Peyer's patch (tissue), 4 donors: Measurements from ENCODE around the gene SLC7A14. TPM values are rescaled to one million over a fixed set of nuclear protein-coding genes. Genes with fewer than 3 reads are reported as not detected.

Experiments used
- DNase-seq, 3 donors: peaks; one replicate each; pipeline ENCODE4 v3.0.0-alpha.2; 2017 to 2019
- H3K27ac ChIP-seq, 4 donors: fragments of 200-600 bp; sonication (generic); one replicate each; pipeline ENCODE4 v1.5.1; 2016 to 2019
- H3K27me3 ChIP-seq, 2 donors: fragments of 200-600 bp; sonication (generic); one replicate each; pipeline ENCODE4 v1.5.1; 2019
- H3K36me3 ChIP-seq, 3 donors: fragments of 200-600 bp; sonication (generic); one replicate each; pipeline ENCODE4 v1.5.1; 2016 to 2019
- H3K4me1 ChIP-seq, 4 donors: fragments of 200-600 bp; sonication (generic); one replicate each; pipeline ENCODE4 v1.5.1; 2016 to 2019
- H3K4me3 ChIP-seq, 4 donors: fragments of 200-600 bp; sonication (generic); 1 replicate in 3 of 4; 2 replicates in 1 of 4; pipeline ENCODE4 v1.5.1; 2016 to 2019; ENCODE audit warnings: mild to moderate bottlenecking in 1 of 4
- H3K9me3 ChIP-seq, 4 donors: fragments of 200-600 bp; sonication (generic); one replicate each; pipeline ENCODE4 v1.5.1; 2016 to 2019; ENCODE audit warnings: mild to moderate bottlenecking in 1 of 4
- CTCF ChIP-seq, 6 experiments: fragments of 450-650 bp in 4 of 6; fragments of 200-600 bp in 2 of 6; sonication (generic) in 1 of 6; IDR thresholded peaks; one replicate each; pipeline ENCODE4 v1.5.1; 2017 to 2019; ENCODE audit warnings: antibody characterized with exemption in 6 of 6, mild to moderate bottlenecking in 3 of 6, moderate library complexity in 1 of 6
- POLR2A ChIP-seq, 2 donors: fragments of 450-650 bp; IDR thresholded peaks; one replicate each; pipeline ENCODE4 v1.5.1; 2017; ENCODE audit warnings: antibody characterized with exemption in 2 of 2, mild to moderate bottlenecking in 2 of 2, moderate library complexity in 2 of 2
- total RNA-seq, 4 donors: library from RNA; depleted of rRNA; stranded (reverse); fragments of >200 nt; gene quantifications; one replicate each; pipeline ENCODE4 v1.1.0, GENCODE V29; 2016

Gene SLC7A14
- total RNA-seq, 4 donors from 2014 or later: 0.18 to 0.40 (median 0.38) TPM; not detected in 1

GRCh38 chr3:170443457-170443856 is 142.4 kb downstream of the SLC7A14 start:
- Histone ChIP-seq H3K27ac (no peak overlapping the region), H3K27me3 (no peaks in the 10 kb centered on the region), H3K4me1 (no peaks in the 10 kb centered on the region), H3K36me3 (no peaks in the 10 kb centered on the region), H3K9me3 (no peaks in the 10 kb centered on the region), H3K4me3 (no peak overlapping the region)
- DNase-seq: no peak
- TF ChIP-seq CTCF (IDR thresholded peaks at IDR 0.05) (no peak), POLR2A (IDR thresholded peaks at IDR 0.05) (no peak)

- Histone ChIP-seq H3K4me1 (no peaks in the 10 kb centered on the region), H3K27ac (no peak overlapping the region), H3K36me3 (no peaks in the 10 kb centered on the region), H3K4me3 (no peak overlapping the region), H3K9me3 (no peaks in the 10 kb centered on the region), H3K27me3 (no peaks in the 10 kb centered on the region)
- TF ChIP-seq CTCF (IDR thresholded peaks at IDR 0.05): no peak
- no peak for TF ChIP-seq POLR2A (IDR thresholded peaks at IDR 0.05)
- DNase-seq: no peak
These were observed 142.9 kb downstream of the SLC7A14 start for GRCh38 chr3:170442947-170443346.

- no peaks in the 10 kb centered on the region for H3K27me3 ChIP-seq
- H3K9me3 ChIP-seq: no peaks in the 10 kb centered on the region
- DNase-seq: no peak
- H3K4me1 ChIP-seq: no peaks in the 10 kb centered on the region
- TF ChIP-seq CTCF (IDR thresholded peaks at IDR 0.05) (no peak), POLR2A (IDR thresholded peaks at IDR 0.05) (no peak)
- H3K27ac ChIP-seq: no peak overlapping the region
- no peak overlapping the region for H3K4me3 ChIP-seq
- no peaks in the 10 kb centered on the region for H3K36me3 ChIP-seq
These were observed 144.5 kb downstream of the SLC7A14 start for GRCh38 chr3:170441412-170441811.

GRCh38 chr3:170440344-170440743 is 145.5 kb downstream of the SLC7A14 start:
- Histone ChIP-seq H3K36me3 (no peaks in the 10 kb centered on the region), H3K4me3 (no peak overlapping the region), H3K9me3 (no peaks in the 10 kb centered on the region), H3K27ac (no peak overlapping the region), H3K4me1 (no peaks in the 10 kb centered on the region), H3K27me3 (no peaks in the 10 kb centered on the region)
- DNase-seq: no peak
- TF ChIP-seq CTCF (IDR thresholded peaks at IDR 0.05) (no peak), POLR2A (IDR thresholded peaks at IDR 0.05) (no peak)

- no peak for DNase-seq
- Histone ChIP-seq H3K27ac (no peak overlapping the region), H3K9me3 (no peaks in the 10 kb centered on the region), H3K4me1 (no peaks in the 10 kb centered on the region), H3K27me3 (no peaks in the 10 kb centered on the region), H3K36me3 (no peaks in the 10 kb centered on the region), H3K4me3 (no peak overlapping the region)
- TF ChIP-seq POLR2A (IDR thresholded peaks at IDR 0.05) (no peak), CTCF (IDR thresholded peaks at IDR 0.05) (no peak)
These were observed 147.0 kb downstream of the SLC7A14 start for GRCh38 chr3:170438836-170439235.
